Stimulated activated CD8-positive, alpha-beta memory T cell treated with anti-CD3 and anti-CD28 coated beads, Interleukin-4, amount 100 ng/mL, for 48 hours (primary cell): ENCODE measurements around the gene DLG2.
"Not testable (repeated sequence)": the region's sequence is repeated elsewhere in the genome, so short reads cannot be mapped to it uniquely, and the experiment has no call there.

Source experiments
- DNase-seq: peaks from one replicate; pipeline ENCODE4 v3.0.0-alpha.2; 2020

The DLG2 gene

DNA sequence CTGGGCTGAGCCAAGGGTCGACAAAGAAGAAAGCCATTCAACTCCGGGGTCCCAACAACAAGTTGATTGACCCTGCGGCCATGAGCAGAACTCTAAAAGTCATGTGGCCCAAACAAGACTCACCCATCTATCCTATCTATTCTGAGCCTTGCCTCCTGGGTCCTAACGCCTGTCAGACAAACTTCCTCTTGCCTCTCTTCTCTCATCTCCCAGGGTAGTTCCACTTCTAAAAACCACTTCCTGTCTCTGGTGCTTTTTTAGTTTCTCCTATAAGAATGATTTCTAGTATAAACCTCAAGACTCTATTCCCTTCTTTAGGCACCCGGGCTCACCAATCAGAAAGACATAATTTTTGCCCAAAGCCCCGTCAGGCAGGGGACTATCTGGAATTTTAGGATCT is 530.2 kb downstream of the DLG2 start:
- DNase-seq: no peak

DNA sequence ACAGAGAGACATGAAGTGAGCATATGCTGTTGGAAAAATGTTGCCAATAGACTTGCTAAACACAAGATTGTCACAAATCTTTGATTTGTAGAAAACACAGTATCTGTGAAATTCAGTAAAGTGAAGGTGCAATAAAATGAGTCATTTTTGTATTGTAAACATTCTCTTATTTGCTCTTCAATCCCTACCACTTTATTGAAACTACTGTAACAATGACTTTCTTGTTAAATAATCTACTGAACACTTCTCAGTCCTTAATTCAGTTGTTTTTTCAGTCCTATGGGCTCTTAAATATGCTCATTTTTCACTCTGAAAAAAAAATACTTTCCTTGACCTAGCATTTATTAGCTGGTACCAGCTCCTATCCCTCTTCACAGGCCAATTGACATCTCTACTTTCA is 531.9 kb downstream of the DLG2 start:
- DNase-seq: no peak

DNA sequence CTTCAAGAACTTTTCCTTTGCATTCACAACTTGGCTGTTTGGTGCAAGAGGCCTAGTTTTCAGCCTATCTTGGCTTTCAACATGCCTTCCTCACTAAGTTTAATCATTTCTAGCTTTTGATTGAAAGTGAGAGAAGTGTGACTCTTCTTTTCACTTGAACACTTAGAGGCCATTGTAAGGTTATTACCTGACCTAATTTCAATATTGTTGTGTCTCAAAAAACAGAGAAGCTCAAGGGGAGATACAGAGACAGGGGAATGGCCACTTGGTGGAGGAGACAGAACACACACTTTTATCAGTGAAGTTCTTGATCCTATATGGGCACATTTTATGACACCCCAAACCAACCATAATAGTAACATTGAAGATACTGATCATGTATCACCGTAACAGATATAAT is 532.3 kb downstream of the DLG2 start:
- DNase-seq: no peak

DNA sequence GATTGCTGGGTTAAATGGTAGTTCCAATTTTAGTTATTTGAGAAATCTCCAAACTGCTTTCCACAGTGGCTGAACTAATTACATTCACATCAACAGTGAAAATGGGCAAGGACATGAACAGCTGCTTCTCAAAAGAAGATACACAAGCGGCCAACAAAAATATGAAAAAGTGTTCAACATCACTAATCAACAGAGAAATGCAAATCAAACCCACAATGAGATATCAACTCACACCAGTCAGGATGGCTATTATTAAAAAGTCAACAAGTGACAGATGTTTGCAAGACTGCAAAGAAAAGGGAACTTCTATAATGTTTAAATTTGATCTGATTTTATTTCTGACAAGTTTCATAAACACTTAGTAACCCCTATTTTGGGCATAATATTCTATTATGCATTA is 537.5 kb downstream of the DLG2 start:
- no peak for DNase-seq

DNA sequence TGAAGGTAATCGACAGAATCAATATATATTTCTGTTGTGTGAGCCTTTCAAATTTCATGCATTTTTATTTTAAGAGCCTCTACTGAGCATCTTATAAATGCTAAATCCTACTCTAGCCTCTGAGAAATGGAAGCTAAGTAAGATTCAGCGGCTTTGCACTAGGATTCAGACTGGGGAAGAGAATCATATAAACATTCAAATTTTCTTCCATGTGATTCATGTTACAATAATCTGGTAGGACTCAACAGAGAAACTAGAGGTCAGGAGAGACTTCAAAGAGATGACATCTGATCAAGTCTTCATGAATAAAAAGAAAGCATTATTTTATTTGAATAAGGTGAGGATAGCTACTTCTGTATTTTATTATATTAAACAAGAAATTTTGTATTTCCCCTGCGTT is 538.9 kb downstream of the DLG2 start:
- DNase-seq: no peak

DNA sequence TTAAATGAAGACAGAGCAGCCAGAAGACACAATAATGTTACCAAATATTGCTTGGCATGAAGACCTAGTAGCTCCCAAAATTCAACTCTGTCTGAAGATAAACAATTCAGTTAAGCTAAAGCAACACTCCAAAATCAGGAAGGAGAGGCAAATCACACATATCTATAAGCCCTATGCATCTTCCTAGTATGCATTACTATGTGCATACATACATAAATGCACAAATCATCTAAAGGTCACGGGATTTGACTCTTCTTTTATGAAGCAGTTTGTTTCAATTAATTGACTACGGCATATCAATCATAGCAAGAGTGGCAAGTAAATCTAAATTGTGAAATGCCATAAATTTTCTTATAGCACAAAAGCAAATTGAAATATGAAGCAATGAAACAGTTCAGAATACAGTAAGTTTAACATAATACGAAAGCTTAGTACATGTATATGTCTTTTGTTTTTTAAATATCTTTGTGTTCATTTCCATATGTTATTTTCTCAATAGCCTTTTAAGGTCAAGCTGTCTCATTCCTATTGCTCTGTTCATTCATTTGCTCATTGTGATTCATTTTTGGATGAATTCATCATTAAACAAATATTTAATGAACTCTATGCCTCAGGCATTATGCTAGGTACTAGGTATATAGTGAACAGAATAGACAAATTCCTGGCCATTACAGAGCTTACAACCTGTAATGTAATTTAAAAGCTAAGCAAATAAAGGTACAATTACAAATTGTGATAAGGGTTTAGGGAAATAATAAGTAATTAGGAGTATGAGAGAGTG is 540.5 kb downstream of the DLG2 start:
- no peak for DNase-seq

DNA sequence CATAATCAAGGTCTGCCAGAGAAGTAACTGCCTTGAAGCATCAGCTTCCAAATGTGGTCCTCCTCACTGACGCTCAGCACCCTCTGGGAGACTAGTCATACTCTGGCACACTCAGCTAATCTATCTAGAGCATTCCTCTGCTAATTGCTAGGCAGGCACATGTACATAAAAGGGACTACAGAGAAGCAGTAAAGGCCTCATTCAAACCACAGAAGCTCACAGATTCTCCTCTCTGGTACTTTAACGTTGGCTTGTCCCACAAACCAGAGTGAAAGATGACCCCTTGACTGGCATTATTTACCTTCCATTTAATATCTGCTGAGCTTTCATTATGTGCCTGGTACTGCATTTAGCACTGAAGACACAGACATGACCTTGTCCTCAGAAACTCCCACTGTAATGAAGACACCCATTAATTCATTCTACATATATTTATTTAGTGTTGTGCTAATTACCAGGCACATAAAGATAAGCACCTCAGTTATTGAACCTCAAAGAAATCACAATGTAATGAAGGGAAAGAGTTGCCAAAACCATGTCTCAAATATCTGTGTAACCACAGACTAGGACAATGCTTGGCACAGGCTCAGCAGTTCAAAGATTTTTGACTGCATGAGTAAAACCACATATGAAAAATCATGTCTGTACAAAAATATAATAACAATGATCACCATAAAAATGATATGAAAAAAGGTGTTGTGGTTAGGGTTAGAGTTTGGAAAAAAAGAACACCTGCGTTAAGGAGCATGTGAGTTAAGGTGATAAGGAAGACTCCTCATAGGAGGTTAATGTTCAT is 550.4 kb downstream of the DLG2 start:
- DNase-seq: no peak

- DNase-seq: no peak
These were observed 564.5 kb downstream of the DLG2 start for GRCh38 chr11:85062659-85063058.

GRCh38 chr11:85052636-85053035 is 574.5 kb downstream of the DLG2 start:
- no peak for DNase-seq

GRCh38 chr11:85048801-85049200 is 578.3 kb downstream of the DLG2 start:
- no peak for DNase-seq

DNA sequence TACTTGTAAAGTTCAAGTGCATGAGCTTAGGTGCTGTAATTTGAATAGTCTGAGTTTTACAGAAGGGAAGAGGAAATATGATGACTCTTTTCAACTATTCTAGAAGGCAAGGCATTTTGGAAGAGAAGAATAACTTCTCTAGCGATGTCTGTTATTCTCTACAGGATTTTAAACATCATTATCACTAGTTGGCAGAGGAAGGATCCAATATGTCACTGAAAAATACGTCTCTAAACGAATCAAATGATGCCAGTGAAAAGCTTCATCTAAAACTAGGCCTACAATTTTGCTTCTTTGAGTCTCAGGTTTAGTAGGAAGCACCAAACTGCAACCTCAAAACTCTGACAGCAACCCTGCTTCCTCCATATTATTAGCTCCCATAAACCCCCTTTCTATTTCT is 581.4 kb downstream of the DLG2 start:
- DNase-seq: no peak

- no peak for DNase-seq
These were observed 582.2 kb downstream of the DLG2 start for GRCh38 chr11:85044911-85045310.

DNA sequence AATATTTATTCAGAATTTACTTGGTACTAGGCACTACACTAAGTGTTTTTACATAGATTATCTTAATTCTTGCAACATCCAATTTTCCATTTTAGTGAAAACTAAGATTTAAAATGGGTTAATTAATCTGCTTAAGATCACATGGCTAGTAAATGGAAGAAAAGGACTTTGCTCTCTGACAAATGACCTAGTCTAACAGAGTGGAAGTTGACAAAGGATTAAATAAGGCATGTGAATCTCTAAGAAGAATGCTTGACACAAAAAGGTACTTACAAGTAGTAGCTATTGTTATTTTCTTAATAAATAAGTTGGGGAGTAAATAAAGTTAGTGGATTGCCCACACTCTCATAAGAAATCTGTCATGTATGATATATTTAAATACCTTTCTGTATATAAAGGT is 584.8 kb downstream of the DLG2 start:
- no peak for DNase-seq

DNA sequence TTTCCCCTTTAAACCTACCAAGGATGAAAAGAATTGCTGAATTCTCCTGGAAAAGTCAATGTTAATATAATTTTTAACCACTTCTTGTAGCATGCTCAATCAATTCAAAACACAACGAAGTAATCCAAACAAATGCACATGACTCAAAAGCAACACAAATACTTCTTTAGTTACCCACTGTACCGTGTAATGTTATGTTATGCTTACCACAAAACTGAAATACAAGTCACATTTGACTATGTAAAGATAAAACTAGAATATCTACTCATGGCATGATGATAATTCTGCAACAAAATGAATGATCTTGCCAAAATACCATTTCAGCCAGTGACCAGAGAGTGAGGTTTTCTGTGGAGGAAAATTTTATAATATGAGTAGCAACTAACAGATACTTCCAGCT is 587.0 kb downstream of the DLG2 start:
- no peak for DNase-seq

DNA sequence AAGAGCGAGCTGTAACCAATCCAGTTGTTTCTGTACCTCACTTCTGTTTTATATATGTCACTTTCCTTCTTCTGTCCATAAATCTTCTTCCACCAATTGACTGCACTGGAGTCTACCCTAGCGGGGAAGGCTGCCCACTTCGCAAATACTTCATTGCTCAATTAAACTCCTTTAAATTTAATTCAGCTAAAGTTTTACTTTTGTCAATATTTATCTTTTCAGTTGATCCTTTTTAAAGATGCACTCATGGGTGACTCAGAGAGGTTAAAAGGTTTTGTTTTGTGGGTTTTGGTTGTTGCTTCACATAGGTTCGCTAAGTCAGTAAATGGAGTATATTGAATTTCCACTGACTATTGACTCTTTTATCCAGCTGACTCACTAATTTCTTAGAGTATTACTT is 597.2 kb downstream of the DLG2 start:
- DNase-seq: no peak

- DNase-seq: no peak
These were observed 598.6 kb downstream of the DLG2 start for GRCh38 chr11:85028329-85029101.

- no peak for DNase-seq
These were observed 599.8 kb downstream of the DLG2 start for GRCh38 chr11:85027346-85027745.

- DNase-seq: no peak
These were observed 606.1 kb downstream of the DLG2 start for GRCh38 chr11:85021058-85021457.

DNA sequence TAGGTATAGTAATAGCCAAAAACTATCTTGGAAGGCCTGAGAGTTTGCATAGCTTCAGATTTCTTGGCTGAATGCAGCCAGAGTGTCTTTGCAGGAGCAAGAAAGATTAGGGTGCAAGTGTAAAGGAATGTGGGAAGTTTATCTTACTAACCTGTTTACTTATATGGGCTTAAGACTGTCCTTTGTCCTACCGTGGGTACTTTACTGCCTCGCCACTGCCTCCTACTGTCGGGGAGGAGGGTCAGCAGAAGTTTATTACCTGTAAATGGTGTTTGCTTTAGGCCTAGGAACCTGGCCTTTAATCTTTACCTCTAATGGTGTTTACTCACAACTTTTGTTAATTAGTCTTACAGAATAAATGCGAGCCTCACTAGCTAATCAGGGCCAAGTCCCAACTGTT is 633.8 kb downstream of the DLG2 start:
- no peak for DNase-seq

DNA sequence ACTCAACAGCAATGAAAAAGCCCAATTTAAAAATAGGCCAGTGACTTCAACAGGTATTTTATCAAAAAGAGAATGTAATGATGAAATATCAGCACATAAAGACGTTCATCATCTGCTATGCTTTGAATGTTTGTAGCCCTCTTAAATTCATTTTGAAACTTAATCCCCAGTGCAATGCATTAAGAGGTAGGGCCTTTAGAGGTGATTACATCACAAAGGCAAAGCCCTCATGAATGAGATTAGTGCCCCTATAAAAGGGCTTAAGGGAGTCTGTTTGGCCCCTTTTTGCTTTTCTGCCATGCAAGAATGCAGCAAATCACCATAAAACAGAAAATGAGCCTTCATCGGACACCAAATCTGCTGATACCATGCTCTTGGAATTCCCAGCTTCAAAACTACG is 637.0 kb downstream of the DLG2 start:
- DNase-seq: no peak

DNA sequence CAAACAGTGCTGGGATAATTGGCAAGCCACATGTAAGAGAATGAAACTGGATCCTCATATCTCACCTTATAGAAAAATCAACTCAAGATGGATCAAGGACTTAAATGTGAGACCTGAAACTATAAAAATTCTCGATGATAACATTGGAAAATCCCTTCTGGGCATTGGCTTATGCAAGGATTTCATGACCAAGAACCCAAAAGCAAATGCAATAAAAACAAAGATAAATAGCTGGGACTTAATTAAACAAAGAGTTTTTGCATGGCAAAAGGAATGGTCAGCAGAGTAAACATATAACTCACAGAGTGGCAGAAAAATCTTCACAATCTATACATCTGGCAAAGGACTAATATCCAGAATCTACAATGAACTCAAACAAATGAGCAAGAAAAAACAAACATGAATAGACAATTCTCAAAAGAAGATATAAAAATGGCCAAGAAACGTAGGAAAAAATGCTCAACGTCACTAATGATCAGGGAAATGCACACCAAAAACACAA is 639.4 kb downstream of the DLG2 start:
- not testable (repeated sequence) for DNase-seq

GRCh38 chr11:84981301-84981700 is 645.8 kb downstream of the DLG2 start:
- DNase-seq: no peak

DNA sequence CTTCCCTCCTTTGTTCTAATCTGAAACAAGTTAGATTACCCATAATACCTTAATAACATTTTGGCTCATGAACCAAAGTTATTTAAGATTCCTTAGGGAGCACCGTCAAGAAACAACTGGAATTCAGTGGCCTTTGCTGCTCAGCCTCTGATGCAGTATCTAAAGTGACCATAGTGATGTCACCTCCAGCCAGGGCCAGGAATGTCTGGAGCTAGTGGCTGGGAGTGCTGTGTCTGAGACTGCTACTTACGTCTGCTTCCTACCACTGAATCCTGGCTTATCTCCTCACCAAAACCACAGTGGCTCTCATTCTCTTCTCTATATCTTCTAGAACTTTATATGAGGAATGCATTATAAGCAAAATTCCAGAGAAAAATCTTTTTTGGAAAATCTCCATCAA is 658.0 kb downstream of the DLG2 start:
- no peak for DNase-seq

- no peak for DNase-seq
These were observed 661.7 kb downstream of the DLG2 start for GRCh38 chr11:84965484-84965883.
